Mucosa of gallbladder (tissue), 1 donor: ENCODE data around the gene ADAMTS4. TPM values are rescaled to one million over a fixed set of nuclear protein-coding genes. Genes with fewer than 3 reads are reported as not detected.

ENCODE experiments used
- DNase-seq: peaks from one replicate; pipeline ENCODE4 v3.0.0-alpha.2; 2020; ENCODE audit warnings: low spot score
- total RNA-seq: library from RNA; stranded (reverse); gene quantifications from one replicate; pipeline ENCODE4 v1.2.1, GENCODE V29; 2021
- donor health status: DM: no; HTN: no; CAD: no.

Gene ADAMTS4
- total RNA-seq, 1 donor from 2014 or later = 7.3 TPM

GRCh38 chr1:161196521-161197451, 2.1 kb downstream of the ADAMTS4 start:
- peak; percentile 56 for DNase-seq

- no peak for DNase-seq
Measured at GRCh38 chr1:161196111-161196510, 2.7 kb downstream of the ADAMTS4 start.

- DNase-seq = no peak
Measured at GRCh38 chr1:161195171-161195570, 3.7 kb downstream of the ADAMTS4 start.

- no peak for DNase-seq
Measured at GRCh38 chr1:161193561-161194235, 5.2 kb downstream of the ADAMTS4 start.

GRCh38 chr1:161192476-161193465, 6.1 kb downstream of the ADAMTS4 start:
- peak; percentile 69 for DNase-seq

- no peak for DNase-seq
Measured at GRCh38 chr1:161191971-161192370, 6.9 kb downstream of the ADAMTS4 start.

- DNase-seq = no peak
Measured at GRCh38 chr1:161190962-161191521, 7.8 kb downstream of the ADAMTS4 start.

GRCh38 chr1:161189036-161189435, 9.8 kb downstream of the ADAMTS4 start:
- DNase-seq = no peak

GRCh38 chr1:161188381-161188780, 10.5 kb downstream of the ADAMTS4 start:
- DNase-seq = no peak

GRCh38 chr1:161187311-161187710, 11.5 kb downstream of the ADAMTS4 start:
- DNase-seq = no peak

GRCh38 chr1:161185732-161186311, 13.0 kb downstream of the ADAMTS4 start:
- DNase-seq = no peak

GRCh38 chr1:161185282-161185682, 13.6 kb downstream of the ADAMTS4 start:
- peak; percentile 78 for DNase-seq

GRCh38 chr1:161182214-161182613, 16.6 kb downstream of the ADAMTS4 start:
- DNase-seq = no peak

- no peak for DNase-seq
Measured at GRCh38 chr1:161180639-161181038, 18.2 kb downstream of the ADAMTS4 start.

- no peak for DNase-seq
Measured at GRCh38 chr1:161179698-161180097, 19.2 kb downstream of the ADAMTS4 start.

- no peak for DNase-seq
Measured at GRCh38 chr1:161177936-161178244, 21.0 kb downstream of the ADAMTS4 start.

GRCh38 chr1:161177112-161177935, 21.5 kb downstream of the ADAMTS4 start, which contains the start of gene B4GALT3:
TSS of gene B4GALT3 (minus strand) at chr1:161177507. CDS start at chr1:161176060, 1,447 bp downstream.
- peak; percentile 89 for DNase-seq

- no peak for DNase-seq
Measured at GRCh38 chr1:161176468-161177111, 22.3 kb downstream of the ADAMTS4 start.

- DNase-seq = no peak
Measured at GRCh38 chr1:161175771-161176453, 22.9 kb downstream of the ADAMTS4 start.
